ENCODE measurements around the gene COMMD7. TPM values are rescaled to one million over a fixed set of nuclear protein-coding genes. Genes with fewer than 3 reads are reported as not detected.

The COMMD7 gene
- total RNA-seq, 1 experiment from 2014 or later, result 13.2 TPM

- DNase-seq (ENCODE audit: low read depth, low spot score) (no peak), ATAC-seq (no peak)
- Histone ChIP-seq H3K9ac (ENCODE audit: low read length) (no peak overlapping the region), H3K4me3 (replicated peaks in 1 of 2; ENCODE audit: low read depth in 1 of 2, low read length in 2 of 2) (no peak overlapping the region), H3K27me3 (ENCODE audit: insufficient read depth, low read length) (no peaks in the 10 kb centered on the region), H3K4me1 (ENCODE audit: control insufficient read depth in 1 of 2, insufficient read depth in 2 of 2, low read length in 2 of 2) (peaks cover 8 to 14% of the 10 kb centered on the region in 2 experiments), H2AFZ (ENCODE audit: low read depth, low read length, poor library complexity, severe bottlenecking) (no peak overlapping the region), H3K36me3 (ENCODE audit: control insufficient read depth in 1 of 2, insufficient read depth in 2 of 2, low read length in 2 of 2) (no peaks in the 10 kb centered on the region), H4K20me1 (ENCODE audit: insufficient read depth) (no peaks in the 10 kb centered on the region), H3K79me2 (ENCODE audit: insufficient read depth, low read length) (no peaks in the 10 kb centered on the region), H3K27ac (ENCODE audit: low read depth, low read length) (no peak overlapping the region), H3K9me3 (ENCODE audit: control insufficient read depth in 1 of 2, insufficient read depth in 1 of 2, low read depth in 1 of 2, low read length in 2 of 2) (no peaks in the 10 kb centered on the region), H3K9me2 (ENCODE audit: insufficient read depth) (no peaks in the 10 kb centered on the region), H3K4me2 (ENCODE audit: low read length) (no peak overlapping the region)
- ChIA-PET CTCF (no interaction called here), POLR2A (no interaction called here), RAD21 (ENCODE audit: low non-redundant PET in 1 of 2, low total read pairs in 2 of 2, uncharacterized antibody in 2 of 2, unreplicated experiment in 2 of 2) (no interaction called here)
- intact Hi-C loops (cut with micrococcal nuclease), result no loop called here
- TF ChIP-seq SIN3A (IDR thresholded peaks at IDR 0.05; ENCODE audit: low read depth) (no peak), POLR2AphosphoS5 (IDR thresholded peaks at IDR 0.05; ENCODE audit: low read depth, low read length) (no peak), JUND (IDR thresholded peaks at IDR 0.05) (no peak), REST (IDR thresholded peaks at IDR 0.05; ENCODE audit: low read depth) (no peak), ELF1 (IDR thresholded peaks at IDR 0.05; ENCODE audit: borderline replicate concordance, low read depth) (no peak), MAX (IDR thresholded peaks at IDR 0.05) (no peak), FOSL1 (IDR thresholded peaks at IDR 0.05; ENCODE audit: low read depth) (no peak), CBX3 (IDR thresholded peaks at IDR 0.05; ENCODE audit: low read depth) (no peak), SRF (IDR thresholded peaks at IDR 0.05; ENCODE audit: low read depth) (no peak), EGR1 (IDR thresholded peaks at IDR 0.05; ENCODE audit: low read depth) (no peak), ZBTB33 (IDR thresholded peaks at IDR 0.05; ENCODE audit: extremely low read depth, insufficient replicate concordance, low read length) (no peak), POLR2A (IDR thresholded peaks at IDR 0.05; ENCODE audit: borderline replicate concordance, extremely low read depth, insufficient read depth, insufficient read length) (no peak), CEBPB (IDR thresholded peaks at IDR 0.05; ENCODE audit: low read depth) (no peak)
- no TSS peak for BruUV-seq (replicated peaks)
These were observed 57.4 kb downstream of the COMMD7 start for GRCh38 chr20:32685541-32686529.

Measured in HCT116 (cell line).